Chondrocyte (in vitro differentiated cells): ENCODE data around the gene SAA4. TPM values are rescaled to one million over a fixed set of nuclear protein-coding genes. Genes with fewer than 3 reads are reported as not detected.

Source experiments
- DNase-seq: peaks from one replicate; pipeline ENCODE4 v3.0.0; 2021; ENCODE audit warnings: mixed read lengths, low spot score
- H3K27ac Mint-ChIP-seq: one replicate; pipeline ENCODE4 v1.8.0; 2021; ENCODE audit warnings: mild to moderate bottlenecking, moderate library complexity, mixed read lengths; ENCODE audit not compliant: unreplicated experiment
- H3K27me3 Mint-ChIP-seq: 2 replicates; pipeline ENCODE4 v1.8.0; 2021; ENCODE audit warnings: low read depth, mixed read lengths
- H3K36me3 Mint-ChIP-seq: 2 replicates; pipeline ENCODE4 v1.8.0; 2021; ENCODE audit warnings: low read depth, mixed read lengths
- H3K4me1 Mint-ChIP-seq: 2 replicates; pipeline ENCODE4 v1.8.0; 2021; ENCODE audit warnings: low read depth, mild to moderate bottlenecking, mixed read lengths
- H3K4me3 Mint-ChIP-seq: one replicate; pipeline ENCODE4 v1.8.0; 2021; ENCODE audit warnings: mild to moderate bottlenecking, moderate library complexity, mixed read lengths; ENCODE audit not compliant: unreplicated experiment
- H3K9me3 Mint-ChIP-seq: 2 replicates; pipeline ENCODE4 v1.8.0; 2021; ENCODE audit warnings: low read depth, mixed read lengths
- CTCF ChIP-seq: fragments of 200-600 bp; sonication (generic); IDR thresholded peaks from 2 replicates; pipeline ENCODE4 v1.5.0; 2021; ENCODE audit warnings: antibody characterized with exemption, mild to moderate bottlenecking, moderate library complexity
- total RNA-seq: library from RNA; stranded (reverse); gene quantifications from 3 replicates; pipeline ENCODE4 v1.2.1, GENCODE V29; 2021

SAA4 gene
- total RNA-seq, 1 donor from 2014 or later = not detected

- Mint-ChIP-seq H3K36me3 (no peaks in the 10 kb centered on the region), H3K27me3 (peaks cover 26% of the 10 kb centered on the region), H3K4me1 (no peaks in the 10 kb centered on the region), H3K4me3 (no peak overlapping the region), H3K27ac (no peak overlapping the region), H3K9me3 (no peaks in the 10 kb centered on the region)
- TF ChIP-seq CTCF = no peak
- no peak for DNase-seq
These were observed 5.7 kb downstream of the SAA4 start for GRCh38 chr11:18230859-18231258.

- Mint-ChIP-seq H3K27ac (no peak overlapping the region), H3K4me1 (no peaks in the 10 kb centered on the region), H3K36me3 (no peaks in the 10 kb centered on the region), H3K4me3 (no peak overlapping the region), H3K9me3 (peaks cover 6% of the 10 kb centered on the region), H3K27me3 (peaks cover 21% of the 10 kb centered on the region)
- TF ChIP-seq CTCF = no peak
- no peak for DNase-seq
These were observed 7.1 kb downstream of the SAA4 start for GRCh38 chr11:18229501-18229900.

GRCh38 chr11:18225913-18226312, 10.7 kb downstream of the SAA4 start:
- no peaks in the 10 kb centered on the region for H3K4me1 Mint-ChIP-seq
- no peak overlapping the region for H3K27ac Mint-ChIP-seq
- DNase-seq = no peak
- no peak overlapping the region for H3K4me3 Mint-ChIP-seq
- H3K9me3 Mint-ChIP-seq = peaks cover 6% of the 10 kb centered on the region
- no peaks in the 10 kb centered on the region for H3K36me3 Mint-ChIP-seq
- no peak for TF ChIP-seq CTCF
- peaks cover 13% of the 10 kb centered on the region for H3K27me3 Mint-ChIP-seq

- Mint-ChIP-seq H3K9me3 (peaks cover 6% of the 10 kb centered on the region), H3K4me1 (no peaks in the 10 kb centered on the region), H3K4me3 (no peak overlapping the region), H3K36me3 (no peaks in the 10 kb centered on the region), H3K27ac (no peak overlapping the region), H3K27me3 (peaks cover 27% of the 10 kb centered on the region)
- no peak for TF ChIP-seq CTCF
- no peak for DNase-seq
These were observed 12.8 kb downstream of the SAA4 start for GRCh38 chr11:18223591-18224387.

GRCh38 chr11:18222814-18223421, 13.7 kb downstream of the SAA4 start:
- no peak for DNase-seq
- no peaks in the 10 kb centered on the region for H3K36me3 Mint-ChIP-seq
- H3K27ac Mint-ChIP-seq = no peak overlapping the region
- TF ChIP-seq CTCF = no peak
- no peak overlapping the region for H3K4me3 Mint-ChIP-seq
- no peaks in the 10 kb centered on the region for H3K4me1 Mint-ChIP-seq
- H3K9me3 Mint-ChIP-seq = peaks cover 6% of the 10 kb centered on the region
- H3K27me3 Mint-ChIP-seq = peaks cover 30% of the 10 kb centered on the region
